OCI-LY7 (cell line): ENCODE results near the gene BFSP1. TPM values are rescaled to one million over a fixed set of nuclear protein-coding genes. Genes with fewer than 3 reads are reported as not detected.

Experiments
- BruUV-seq: library from RNA; stranded (reverse); fragments of 400-500 nt; replicated peaks from 2 replicates; lab custom pipeline; 2021; lab: Mats Ljungman, UMichigan
- CTCF ChIA-PET: fragments of 300-600 bp; sonication (Branson Sonifier 250); formaldehyde crosslinking; loops from one replicate; lab custom pipeline; 2022; ENCODE audit warnings: antibody characterized with exemption; ENCODE audit not compliant: unreplicated experiment; lab: Charles Lee
- POLR2A ChIA-PET: fragments of 300-600 bp; sonication (Branson Sonifier 250); formaldehyde crosslinking; loops from one replicate; lab custom pipeline; 2022; ENCODE audit warnings: antibody characterized with exemption; lab: Charles Lee
- DNase-seq: peaks from one replicate; pipeline ENCODE4 v3.0.0-alpha.2; 2015; ENCODE audit warnings: low spot score
- H2AFZ ChIP-seq: fragments of 200-600 bp; sonication (generic), shearing (Covaris generic); 2 replicates; pipeline ENCODE4 v1.6.1; 2014; ENCODE audit warnings: mild to moderate bottlenecking, antibody characterized with exemption, low read length, moderate library complexity
- H3K27ac ChIP-seq: fragments of 200-600 bp; sonication (generic); 2 replicates; pipeline ENCODE4 v1.5.1; 2014; ENCODE audit warnings: mixed run types, low read depth, mild to moderate bottlenecking, moderate library complexity, low read length, inconsistent platforms; ENCODE audit not compliant: poor library complexity, severe bottlenecking
- H3K36me3 ChIP-seq: fragments of 200-600 bp; sonication (generic); 2 replicates; pipeline ENCODE4 v1.6.1; 2014; ENCODE audit warnings: mild to moderate bottlenecking, antibody characterized with exemption, low read length, moderate library complexity, mixed read lengths; ENCODE audit not compliant: insufficient read depth
- H3K4me1 ChIP-seq: fragments of 200-600 bp; sonication (generic); 2 replicates; pipeline ENCODE4 v1.5.1; 2014; ENCODE audit warnings: mild to moderate bottlenecking, low read length; ENCODE audit not compliant: insufficient read depth, poor library complexity, severe bottlenecking
- H3K4me2 ChIP-seq: fragments of 200-600 bp; sonication (generic); 2 replicates; pipeline ENCODE4 v1.6.1; 2014; ENCODE audit warnings: mild to moderate bottlenecking, low read length
- H3K4me3 ChIP-seq: fragments of 200-600 bp; sonication (generic); 2 replicates; pipeline ENCODE4 v1.5.1; 2014; ENCODE audit warnings: mild to moderate bottlenecking, low read depth, low read length; ENCODE audit not compliant: poor library complexity, severe bottlenecking
- H3K79me2 ChIP-seq: fragments of 200-600 bp; sonication (generic); 2 replicates; pipeline ENCODE4 v1.6.1; 2016; ENCODE audit warnings: low read depth, mild to moderate bottlenecking, low read length, moderate library complexity, mixed read lengths; ENCODE audit not compliant: insufficient read depth
- H3K9me2 ChIP-seq: fragments of 200-600 bp; sonication (generic); 2 replicates; pipeline ENCODE4 v1.6.1; 2016; ENCODE audit warnings: mild to moderate bottlenecking, low read length, mixed read lengths; ENCODE audit not compliant: insufficient read depth
- H3K9me3 ChIP-seq: fragments of 200-600 bp; sonication (generic); 2 replicates; pipeline ENCODE4 v1.6.1; 2014; ENCODE audit warnings: mild to moderate bottlenecking, mixed run types, low read length, mixed read lengths
- H4K20me1 ChIP-seq: fragments of 200-600 bp; sonication (generic); 2 replicates; pipeline ENCODE4 v1.6.1; 2014; ENCODE audit warnings: mild to moderate bottlenecking, antibody characterized with exemption, low read length, moderate library complexity, mixed read lengths; ENCODE audit not compliant: insufficient read depth
- EZH2phosphoT487 ChIP-seq: fragments of 200-600 bp; sonication (generic); IDR thresholded peaks from 2 replicates; pipeline ENCODE4 v1.6.1; 2018; ENCODE audit warnings: low read depth, borderline replicate concordance, mild to moderate bottlenecking, mixed run types, antibody characterized with exemption, low read length, moderate library complexity, mixed read lengths
- intact Hi-C: fragments of 100-400 bp; cut with micrococcal nuclease; formaldehyde crosslinking; loops from one replicate; pipeline ENCODE4 v1.10.0; 2022; ENCODE audit not compliant: unreplicated experiment
- total RNA-seq, 2 experiments: library from RNA; depleted of rRNA in 1 of 2; stranded (reverse); fragments of >200 nt in 1 of 2; shearing (Covaris generic) in 1 of 2; gene quantifications; 2 replicates each; pipeline ENCODE4 v1.2.3, GENCODE V29; 2014 to 2022
- TF ChIP-seq, protein P1 (sequence below): fragments of 200-600 bp; sonication (generic); conservative IDR thresholded peaks from 2 replicates; pipeline ENCODE4 v1.5.1; 2014; ENCODE audit warnings: mild to moderate bottlenecking, antibody characterized with exemption, low read length, moderate library complexity, mixed read lengths

Gene BFSP1
- total RNA-seq, 2 experiments from 2014 or later: not detected

DNA sequence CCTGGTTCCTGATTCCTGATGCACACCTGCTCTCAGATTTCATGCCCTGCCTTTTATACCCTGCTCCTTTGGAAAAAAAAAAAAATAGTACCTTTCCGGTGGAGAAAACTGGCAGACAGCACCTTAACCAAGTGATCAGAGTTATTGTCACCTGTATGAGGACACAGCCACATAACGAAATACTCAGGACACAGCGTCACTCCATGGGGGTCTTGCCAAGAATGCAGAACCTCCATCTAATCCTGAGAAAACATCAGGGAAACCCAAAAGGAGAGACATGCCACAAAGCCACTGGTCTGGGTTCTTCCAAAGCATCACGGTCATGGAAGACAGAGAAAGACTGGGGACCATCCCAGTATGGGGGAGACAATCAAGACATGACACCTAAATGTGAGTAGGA is 29.1 kb downstream of the BFSP1 start:
- no TSS peak for BruUV-seq
- TF ChIP-seq, protein P1, sequence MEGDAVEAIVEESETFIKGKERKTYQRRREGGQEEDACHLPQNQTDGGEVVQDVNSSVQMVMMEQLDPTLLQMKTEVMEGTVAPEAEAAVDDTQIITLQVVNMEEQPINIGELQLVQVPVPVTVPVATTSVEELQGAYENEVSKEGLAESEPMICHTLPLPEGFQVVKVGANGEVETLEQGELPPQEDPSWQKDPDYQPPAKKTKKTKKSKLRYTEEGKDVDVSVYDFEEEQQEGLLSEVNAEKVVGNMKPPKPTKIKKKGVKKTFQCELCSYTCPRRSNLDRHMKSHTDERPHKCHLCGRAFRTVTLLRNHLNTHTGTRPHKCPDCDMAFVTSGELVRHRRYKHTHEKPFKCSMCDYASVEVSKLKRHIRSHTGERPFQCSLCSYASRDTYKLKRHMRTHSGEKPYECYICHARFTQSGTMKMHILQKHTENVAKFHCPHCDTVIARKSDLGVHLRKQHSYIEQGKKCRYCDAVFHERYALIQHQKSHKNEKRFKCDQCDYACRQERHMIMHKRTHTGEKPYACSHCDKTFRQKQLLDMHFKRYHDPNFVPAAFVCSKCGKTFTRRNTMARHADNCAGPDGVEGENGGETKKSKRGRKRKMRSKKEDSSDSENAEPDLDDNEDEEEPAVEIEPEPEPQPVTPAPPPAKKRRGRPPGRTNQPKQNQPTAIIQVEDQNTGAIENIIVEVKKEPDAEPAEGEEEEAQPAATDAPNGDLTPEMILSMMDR: no peak
- no peak for TF ChIP-seq EZH2phosphoT487
- H4K20me1 ChIP-seq: no peaks in the 10 kb centered on the region
- no peaks in the 10 kb centered on the region for H3K9me2 ChIP-seq
- DNase-seq: no peak
- H2AFZ ChIP-seq: no peak overlapping the region
- H3K4me3 ChIP-seq: no peak overlapping the region
- no peaks in the 10 kb centered on the region for H3K79me2 ChIP-seq
- no peaks in the 10 kb centered on the region for H3K9me3 ChIP-seq
- H3K27ac ChIP-seq: no peak overlapping the region
- intact Hi-C loops: loop anchor here (10.0 kb wide), 1 partner anchor 633 kb away; the partner anchor contains the start of genes KAT14 and PET117
- POLR2A ChIA-PET: no interaction called here
- CTCF ChIA-PET: no interaction called here
- no peak overlapping the region for H3K4me2 ChIP-seq
- no peaks in the 10 kb centered on the region for H3K36me3 ChIP-seq
- peaks cover 13% of the 10 kb centered on the region for H3K4me1 ChIP-seq

DNA sequence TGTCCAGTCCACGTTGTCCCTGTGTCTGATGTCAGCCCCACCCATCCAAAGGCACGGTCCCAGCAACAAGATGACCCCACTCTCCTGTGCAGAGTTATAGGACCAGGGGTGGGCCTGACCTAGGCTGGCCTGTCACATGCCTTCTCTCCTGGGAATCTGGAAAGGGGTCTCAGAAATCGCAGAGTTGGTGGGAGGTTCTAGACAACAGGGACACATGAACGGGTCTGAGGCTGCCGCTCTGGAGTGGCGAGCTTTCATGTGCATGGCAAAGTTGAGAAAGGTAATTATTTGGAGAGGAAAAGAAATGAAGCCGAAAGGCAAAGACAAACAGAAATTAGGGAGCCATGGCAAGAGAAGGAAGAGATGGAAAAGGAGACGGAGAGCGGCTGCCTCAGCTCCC is 29.5 kb downstream of the BFSP1 start:
- no peak overlapping the region for H3K27ac ChIP-seq
- CTCF ChIA-PET: no interaction called here

DNA sequence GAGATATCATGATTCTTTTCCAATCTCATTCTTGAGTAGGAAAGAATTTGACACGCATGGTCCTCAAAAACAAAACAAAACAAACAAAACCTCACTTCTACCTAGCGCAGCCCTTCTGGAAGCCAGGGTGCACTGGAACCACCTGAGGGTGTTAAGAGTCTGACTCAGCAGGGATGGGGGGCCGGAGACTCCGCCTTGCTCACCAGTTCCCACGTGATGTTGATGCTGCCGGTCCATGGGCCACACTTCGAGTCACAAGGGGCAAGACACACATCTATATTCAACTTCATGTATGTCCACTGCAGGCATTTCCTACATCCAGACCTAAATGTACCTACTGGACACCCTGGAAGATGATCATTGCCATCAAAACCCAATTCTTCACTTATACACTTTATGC is 30.4 kb downstream of the BFSP1 start:
- BruUV-seq: no TSS peak
- no peaks in the 10 kb centered on the region for H3K9me3 ChIP-seq
- H4K20me1 ChIP-seq: no peaks in the 10 kb centered on the region
- H3K4me3 ChIP-seq: no peak overlapping the region
- no peaks in the 10 kb centered on the region for H3K36me3 ChIP-seq
- no peak overlapping the region for H3K4me2 ChIP-seq
- H3K4me1 ChIP-seq: peaks cover 13% of the 10 kb centered on the region
- CTCF ChIA-PET: no interaction called here
- no peak overlapping the region for H3K27ac ChIP-seq
- POLR2A ChIA-PET: interaction anchor here (0.7 kb wide), 1 partner anchor 20 kb away, joined by 4 read pairs; no protein-coding TSS in a partner anchor
- intact Hi-C loops: loop anchor here (10.0 kb wide), 1 partner anchor 634 kb away; the partner anchor contains the start of genes KAT14 and PET117
- no peak for DNase-seq
- H2AFZ ChIP-seq: no peak overlapping the region
- no peaks in the 10 kb centered on the region for H3K9me2 ChIP-seq
- no peaks in the 10 kb centered on the region for H3K79me2 ChIP-seq
- no peak for TF ChIP-seq EZH2phosphoT487
- TF ChIP-seq, protein P1: no peak

More for the DNA sequence above, 29.5 kb downstream of the BFSP1 start:
- Histone ChIP-seq H2AFZ (no peak overlapping the region), H3K9me2 (no peaks in the 10 kb centered on the region), H3K9me3 (no peaks in the 10 kb centered on the region), H3K79me2 (no peaks in the 10 kb centered on the region), H3K4me2 (no peak overlapping the region), H3K4me3 (no peak overlapping the region), H4K20me1 (no peaks in the 10 kb centered on the region), H3K36me3 (no peaks in the 10 kb centered on the region), H3K4me1 (peaks cover 13% of the 10 kb centered on the region)
- TF ChIP-seq, protein P1: no peak
- TF ChIP-seq EZH2phosphoT487: no peak
- no peak for DNase-seq
- BruUV-seq: no TSS peak
- intact Hi-C loops: loop anchor here (10.0 kb wide), 1 partner anchor 633 kb away; the partner anchor contains the start of genes KAT14 and PET117
- POLR2A ChIA-PET: no interaction called here
